SK-N-SH treated with all-trans-retinoic acid at 6 μM for 48 hours (cell line): ENCODE results near the gene CYS1.

Experiments used
- ATAC-seq: fragments of 200-7000 bp; cut with Tn5 transposase; 3 replicates; pipeline ENCODE4 v1.9.1; 2020; ENCODE audit warnings: mild to moderate bottlenecking, moderate library complexity
- ARNTL ChIP-seq: fragments of 450-650 bp; formaldehyde crosslinking; IDR thresholded peaks from 2 replicates; pipeline ENCODE4 v1.5.0; 2020; ENCODE audit warnings: low read depth, mild to moderate bottlenecking, moderate library complexity, borderline replicate concordance
- BACH2 ChIP-seq: fragments of 250-450 bp; sonication (Bioruptor Pico); IDR thresholded peaks from 2 replicates; pipeline ENCODE4 v1.9.0; 2021; ENCODE audit warnings: mild to moderate bottlenecking, borderline replicate concordance
- CREB5 ChIP-seq: fragments of 250-450 bp; sonication (Bioruptor Pico); IDR thresholded peaks from 2 replicates; pipeline ENCODE4 v1.5.1; 2020; ENCODE audit warnings: low read depth, mild to moderate bottlenecking, moderate library complexity
- CSDC2 ChIP-seq: fragments of 250-450 bp; sonication (Bioruptor Pico); IDR thresholded peaks from 2 replicates; pipeline ENCODE4 v1.5.0; 2020; ENCODE audit warnings: mild to moderate bottlenecking, moderate library complexity
- CSRNP3 ChIP-seq: fragments of 250-450 bp; sonication (Bioruptor Pico); IDR thresholded peaks from 2 replicates; pipeline ENCODE4 v1.5.1; 2021; ENCODE audit warnings: mild to moderate bottlenecking, moderate library complexity
- GLIS3 ChIP-seq: fragments of 250-450 bp; sonication (Bioruptor Pico); IDR thresholded peaks from 2 replicates; pipeline ENCODE4 v1.5.0; 2020; ENCODE audit warnings: mild to moderate bottlenecking, moderate library complexity
- ISL1 ChIP-seq: fragments of 250-450 bp; sonication (Bioruptor Pico); IDR thresholded peaks from 2 replicates; pipeline ENCODE4 v2.1.2; 2022; ENCODE audit warnings: mild to moderate bottlenecking, moderate library complexity
- OSR1 ChIP-seq: fragments of 250-450 bp; sonication (Bioruptor Pico); IDR thresholded peaks from 2 replicates; pipeline ENCODE4 v1.8.0; 2022; ENCODE audit warnings: moderate library complexity, mild to moderate bottlenecking, inconsistent platforms
- PATZ1 ChIP-seq: fragments of 250-450 bp; sonication (Bioruptor Pico); IDR thresholded peaks from 2 replicates; pipeline ENCODE4 v1.8.0; 2020; ENCODE audit warnings: mild to moderate bottlenecking, moderate library complexity, borderline replicate concordance
- PPARA ChIP-seq: fragments of 250-450 bp; sonication (Bioruptor Pico); IDR thresholded peaks from 2 replicates; pipeline ENCODE4 v1.5.0; 2020; ENCODE audit warnings: mild to moderate bottlenecking, borderline replicate concordance
- RARB ChIP-seq: fragments of 250-450 bp; sonication (Bioruptor Pico); IDR thresholded peaks from 2 replicates; pipeline ENCODE4 v1.8.0; 2021; ENCODE audit warnings: mild to moderate bottlenecking, moderate library complexity
- SNAI2 ChIP-seq: fragments of 250-450 bp; sonication (Bioruptor Pico); IDR thresholded peaks from 2 replicates; pipeline ENCODE4 v1.5.0; 2020; ENCODE audit warnings: mild to moderate bottlenecking, moderate library complexity
- TCF4 ChIP-seq: fragments of 250-450 bp; sonication (Bioruptor Pico); IDR thresholded peaks from 2 replicates; pipeline ENCODE4 v1.8.0; 2021; ENCODE audit warnings: mild to moderate bottlenecking, moderate library complexity, borderline replicate concordance
- TOX ChIP-seq: fragments of 250-450 bp; sonication (Bioruptor Pico); IDR thresholded peaks from 2 replicates; pipeline ENCODE4 v1.8.0; 2021; ENCODE audit warnings: mild to moderate bottlenecking, moderate library complexity, borderline replicate concordance
- ZC3H10 ChIP-seq: fragments of 250-450 bp; sonication (Bioruptor Pico); IDR thresholded peaks from 2 replicates; pipeline ENCODE4 v1.5.1; 2021; ENCODE audit warnings: mild to moderate bottlenecking, moderate library complexity
- ZFP3 ChIP-seq: fragments of 250-450 bp; sonication (Bioruptor Pico); IDR thresholded peaks from 2 replicates; pipeline ENCODE4 v1.5.0; 2020; ENCODE audit warnings: mild to moderate bottlenecking, moderate library complexity
- ZFP30 ChIP-seq: fragments of 450-650 bp; formaldehyde crosslinking; IDR thresholded peaks from 2 replicates; pipeline ENCODE4 v1.5.0; 2022; ENCODE audit warnings: mild to moderate bottlenecking, moderate library complexity
- ZNF565 ChIP-seq: fragments of 450-650 bp; formaldehyde crosslinking; conservative IDR thresholded peaks from 2 replicates; pipeline ENCODE4 v1.5.0; 2020; ENCODE audit warnings: low read depth, mild to moderate bottlenecking, moderate library complexity
- ZNF70 ChIP-seq: fragments of 450-650 bp; formaldehyde crosslinking; IDR thresholded peaks from 2 replicates; pipeline ENCODE4 v1.5.0; 2020; ENCODE audit warnings: mild to moderate bottlenecking, moderate library complexity
- TF ChIP-seq, protein P1 (sequence below): fragments of 250-450 bp; sonication (Bioruptor Pico); IDR thresholded peaks from 2 replicates; pipeline ENCODE4 v1.5.0; 2020; ENCODE audit warnings: mild to moderate bottlenecking, moderate library complexity
- TF ChIP-seq, protein P2 (sequence below): fragments of 250-450 bp; sonication (Bioruptor Pico); IDR thresholded peaks from 2 replicates; pipeline ENCODE4 v1.8.0; 2021; ENCODE audit warnings: low read depth, mild to moderate bottlenecking, moderate library complexity, borderline replicate concordance

The CYS1 gene

GRCh38 chr2:10101491-10101890 is 21.3 kb upstream of the CYS1 start:
- no peak for ATAC-seq
- no peak for TF ChIP-seq CSRNP3 (CRISPR knock-in tag)
- TF ChIP-seq ZFP30 (CRISPR knock-in tag) = no peak
- no peak for TF ChIP-seq ZFP3 (CRISPR knock-in tag)
- TF ChIP-seq RARB (CRISPR knock-in tag) = no peak
- TF ChIP-seq SNAI2 (CRISPR knock-in tag) = no peak
- no peak for TF ChIP-seq ZNF70 (CRISPR knock-in tag)
- TF ChIP-seq, protein P1, sequence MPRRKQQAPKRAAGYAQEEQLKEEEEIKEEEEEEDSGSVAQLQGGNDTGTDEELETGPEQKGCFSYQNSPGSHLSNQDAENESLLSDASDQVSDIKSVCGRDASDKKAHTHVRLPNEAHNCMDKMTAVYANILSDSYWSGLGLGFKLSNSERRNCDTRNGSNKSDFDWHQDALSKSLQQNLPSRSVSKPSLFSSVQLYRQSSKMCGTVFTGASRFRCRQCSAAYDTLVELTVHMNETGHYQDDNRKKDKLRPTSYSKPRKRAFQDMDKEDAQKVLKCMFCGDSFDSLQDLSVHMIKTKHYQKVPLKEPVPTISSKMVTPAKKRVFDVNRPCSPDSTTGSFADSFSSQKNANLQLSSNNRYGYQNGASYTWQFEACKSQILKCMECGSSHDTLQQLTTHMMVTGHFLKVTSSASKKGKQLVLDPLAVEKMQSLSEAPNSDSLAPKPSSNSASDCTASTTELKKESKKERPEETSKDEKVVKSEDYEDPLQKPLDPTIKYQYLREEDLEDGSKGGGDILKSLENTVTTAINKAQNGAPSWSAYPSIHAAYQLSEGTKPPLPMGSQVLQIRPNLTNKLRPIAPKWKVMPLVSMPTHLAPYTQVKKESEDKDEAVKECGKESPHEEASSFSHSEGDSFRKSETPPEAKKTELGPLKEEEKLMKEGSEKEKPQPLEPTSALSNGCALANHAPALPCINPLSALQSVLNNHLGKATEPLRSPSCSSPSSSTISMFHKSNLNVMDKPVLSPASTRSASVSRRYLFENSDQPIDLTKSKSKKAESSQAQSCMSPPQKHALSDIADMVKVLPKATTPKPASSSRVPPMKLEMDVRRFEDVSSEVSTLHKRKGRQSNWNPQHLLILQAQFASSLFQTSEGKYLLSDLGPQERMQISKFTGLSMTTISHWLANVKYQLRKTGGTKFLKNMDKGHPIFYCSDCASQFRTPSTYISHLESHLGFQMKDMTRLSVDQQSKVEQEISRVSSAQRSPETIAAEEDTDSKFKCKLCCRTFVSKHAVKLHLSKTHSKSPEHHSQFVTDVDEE (CRISPR knock-in tag) = no peak
- no peak for TF ChIP-seq ARNTL
- TF ChIP-seq PPARA = no peak
- TF ChIP-seq CREB5 = no peak
- no peak for TF ChIP-seq ISL1
- TF ChIP-seq TOX = no peak
- TF ChIP-seq TCF4 (CRISPR knock-in tag) = no peak
- TF ChIP-seq, protein P2, sequence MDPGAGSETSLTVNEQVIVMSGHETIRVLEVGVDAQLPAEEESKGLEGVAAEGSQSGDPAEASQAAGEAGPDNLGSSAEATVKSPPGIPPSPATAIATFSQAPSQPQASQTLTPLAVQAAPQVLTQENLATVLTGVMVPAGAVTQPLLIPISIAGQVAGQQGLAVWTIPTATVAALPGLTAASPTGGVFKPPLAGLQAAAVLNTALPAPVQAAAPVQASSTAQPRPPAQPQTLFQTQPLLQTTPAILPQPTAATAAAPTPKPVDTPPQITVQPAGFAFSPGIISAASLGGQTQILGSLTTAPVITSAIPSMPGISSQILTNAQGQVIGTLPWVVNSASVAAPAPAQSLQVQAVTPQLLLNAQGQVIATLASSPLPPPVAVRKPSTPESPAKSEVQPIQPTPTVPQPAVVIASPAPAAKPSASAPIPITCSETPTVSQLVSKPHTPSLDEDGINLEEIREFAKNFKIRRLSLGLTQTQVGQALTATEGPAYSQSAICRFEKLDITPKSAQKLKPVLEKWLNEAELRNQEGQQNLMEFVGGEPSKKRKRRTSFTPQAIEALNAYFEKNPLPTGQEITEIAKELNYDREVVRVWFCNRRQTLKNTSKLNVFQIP (CRISPR knock-in tag) = no peak
- TF ChIP-seq ZC3H10 (CRISPR knock-in tag) = no peak
- TF ChIP-seq OSR1 = no peak
- no peak for TF ChIP-seq CSDC2 (CRISPR knock-in tag)
- no peak for TF ChIP-seq ZNF565
- no peak for TF ChIP-seq GLIS3 (CRISPR knock-in tag)

GRCh38 chr2:10097352-10098148 is 17.3 kb upstream of the CYS1 start:
- ATAC-seq = peak; percentile 100
- TF ChIP-seq ZFP3 (CRISPR knock-in tag) (0 out of 2 replicates have a peak, but pooled peaks have one; percentile 20), PATZ1 (0 out of 2 replicates have a peak, but pooled peaks have one; percentile 37), ZC3H10 (CRISPR knock-in tag) (no peak)

DNA sequence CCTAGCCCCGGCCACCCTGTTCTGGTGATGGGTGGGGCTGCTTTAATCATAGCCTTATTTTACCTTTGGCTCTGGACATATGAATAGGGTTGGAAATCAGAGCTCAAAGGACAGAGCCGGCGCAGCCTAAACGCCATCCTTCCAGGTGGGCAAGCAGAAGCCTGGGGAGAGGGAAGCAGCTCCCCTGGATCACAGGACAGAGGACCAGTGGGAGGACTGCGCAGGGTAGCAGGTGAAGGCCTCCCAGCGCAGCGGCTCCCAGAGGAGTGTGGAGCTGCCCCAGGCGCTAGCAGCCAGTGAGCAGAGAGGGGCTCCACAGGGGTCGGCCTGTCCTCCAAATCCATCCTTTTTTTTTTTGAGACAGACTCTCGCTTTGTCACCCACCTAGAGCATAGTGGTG is 16.4 kb upstream of the CYS1 start:
- no peak for ATAC-seq
- TF ChIP-seq CSRNP3 (CRISPR knock-in tag) (no peak), TCF4 (CRISPR knock-in tag) (no peak), BACH2 (CRISPR knock-in tag) (no peak), ISL1 (no peak), TOX (no peak), CSDC2 (CRISPR knock-in tag) (no peak), PATZ1 (no peak)
- TF ChIP-seq, protein P1 (CRISPR knock-in tag) = no peak
